Measurements from ENCODE around the gene INPP5E.

The INPP5E gene

DNA sequence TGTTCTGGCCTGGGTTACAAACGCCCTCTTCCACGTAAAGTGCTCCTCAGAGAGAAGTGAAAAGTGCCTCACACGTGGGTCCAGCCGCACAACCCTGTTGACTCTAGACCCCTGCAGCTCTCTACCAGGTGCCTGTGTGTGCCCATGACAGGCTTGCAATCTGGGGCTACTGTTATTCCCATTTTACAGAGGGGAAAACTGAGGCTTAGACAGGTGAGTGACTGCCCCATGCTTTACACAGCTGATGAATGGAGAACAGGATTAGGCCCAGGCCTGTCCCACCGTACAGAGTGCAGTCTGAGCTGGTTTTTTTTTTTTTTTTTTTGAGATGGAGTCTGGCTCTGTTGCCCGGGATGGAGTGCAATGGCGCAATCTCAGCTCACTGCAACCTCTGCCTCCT lies 6.2 kb upstream of the INPP5E start:
- TF ChIP-seq, protein P1, sequence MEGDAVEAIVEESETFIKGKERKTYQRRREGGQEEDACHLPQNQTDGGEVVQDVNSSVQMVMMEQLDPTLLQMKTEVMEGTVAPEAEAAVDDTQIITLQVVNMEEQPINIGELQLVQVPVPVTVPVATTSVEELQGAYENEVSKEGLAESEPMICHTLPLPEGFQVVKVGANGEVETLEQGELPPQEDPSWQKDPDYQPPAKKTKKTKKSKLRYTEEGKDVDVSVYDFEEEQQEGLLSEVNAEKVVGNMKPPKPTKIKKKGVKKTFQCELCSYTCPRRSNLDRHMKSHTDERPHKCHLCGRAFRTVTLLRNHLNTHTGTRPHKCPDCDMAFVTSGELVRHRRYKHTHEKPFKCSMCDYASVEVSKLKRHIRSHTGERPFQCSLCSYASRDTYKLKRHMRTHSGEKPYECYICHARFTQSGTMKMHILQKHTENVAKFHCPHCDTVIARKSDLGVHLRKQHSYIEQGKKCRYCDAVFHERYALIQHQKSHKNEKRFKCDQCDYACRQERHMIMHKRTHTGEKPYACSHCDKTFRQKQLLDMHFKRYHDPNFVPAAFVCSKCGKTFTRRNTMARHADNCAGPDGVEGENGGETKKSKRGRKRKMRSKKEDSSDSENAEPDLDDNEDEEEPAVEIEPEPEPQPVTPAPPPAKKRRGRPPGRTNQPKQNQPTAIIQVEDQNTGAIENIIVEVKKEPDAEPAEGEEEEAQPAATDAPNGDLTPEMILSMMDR (IDR thresholded peaks at IDR 0.05; ENCODE audit: control insufficient read depth, extremely low read depth, insufficient read depth), result no peak
- no peak overlapping the region for H3K4me3 ChIP-seq (ENCODE audit: low read depth, low read length)
- DNase-seq (ENCODE audit: low read depth), result no peak

- DNase-seq (ENCODE audit: low read depth), result no peak
- no peak overlapping the region for H3K4me3 ChIP-seq (ENCODE audit: low read depth, low read length)
- TF ChIP-seq, protein P1 (IDR thresholded peaks at IDR 0.05; ENCODE audit: control insufficient read depth, extremely low read depth, insufficient read depth), result no peak
Observed at GRCh38 chr9:136444102-136444501, 4.5 kb upstream of the INPP5E start.

DNA sequence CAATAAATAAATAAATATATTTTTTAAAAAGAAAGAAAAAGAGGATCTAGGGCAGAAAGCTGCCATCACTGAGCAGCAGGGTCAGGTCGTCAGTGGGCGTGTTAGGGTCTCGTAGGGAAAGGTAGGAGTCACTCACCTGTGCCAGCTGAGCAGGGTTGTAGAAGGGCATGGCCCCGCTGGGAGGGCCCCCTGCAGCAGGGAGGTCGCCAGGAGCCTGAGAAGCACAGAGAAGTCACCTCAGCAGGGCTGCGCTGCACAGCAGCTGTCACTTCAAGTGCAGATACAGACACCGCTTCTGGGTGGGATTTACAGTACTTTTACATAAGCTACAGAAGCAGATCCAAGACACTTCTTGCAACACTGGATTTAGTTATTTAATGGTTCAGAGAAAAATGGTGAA lies 4.0 kb upstream of the INPP5E start:
- H3K4me3 ChIP-seq (ENCODE audit: low read depth, low read length), result no peak overlapping the region
- TF ChIP-seq, protein P1 (IDR thresholded peaks at IDR 0.05; ENCODE audit: control insufficient read depth, extremely low read depth, insufficient read depth), result no peak
- no peak for DNase-seq (ENCODE audit: low read depth)

DNA sequence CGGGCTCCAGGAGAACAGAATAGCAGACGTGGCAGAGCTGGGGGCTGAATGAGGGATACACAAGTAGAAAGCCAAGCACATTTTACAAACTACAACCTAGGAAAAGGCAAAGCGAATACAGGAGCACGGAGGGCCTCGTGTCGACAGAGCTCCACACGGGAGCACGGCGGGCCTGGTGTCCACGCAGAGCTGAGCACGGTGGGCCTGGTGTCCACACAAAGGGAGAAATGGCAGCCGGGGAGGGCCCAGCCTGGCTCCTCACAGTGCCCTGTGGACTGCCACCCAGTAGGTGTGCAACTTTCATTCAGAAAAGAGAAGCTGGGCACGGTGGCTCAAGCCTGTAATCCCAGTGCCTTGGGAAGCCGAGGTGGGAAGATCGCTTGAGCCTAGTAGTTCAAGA lies 3.4 kb upstream of the INPP5E start:
- no peak overlapping the region for H3K4me3 ChIP-seq (ENCODE audit: low read depth, low read length)
- DNase-seq (ENCODE audit: low read depth), result no peak
- TF ChIP-seq, protein P1 (IDR thresholded peaks at IDR 0.05; ENCODE audit: control insufficient read depth, extremely low read depth, insufficient read depth), result no peak

GRCh38 chr9:136442265-136442664 lies 2.6 kb upstream of the INPP5E start:
- no peak for DNase-seq (ENCODE audit: low read depth)
- TF ChIP-seq, protein P1 (IDR thresholded peaks at IDR 0.05; ENCODE audit: control insufficient read depth, extremely low read depth, insufficient read depth), result no peak
- H3K4me3 ChIP-seq (ENCODE audit: low read depth, low read length), result no peak overlapping the region

DNA sequence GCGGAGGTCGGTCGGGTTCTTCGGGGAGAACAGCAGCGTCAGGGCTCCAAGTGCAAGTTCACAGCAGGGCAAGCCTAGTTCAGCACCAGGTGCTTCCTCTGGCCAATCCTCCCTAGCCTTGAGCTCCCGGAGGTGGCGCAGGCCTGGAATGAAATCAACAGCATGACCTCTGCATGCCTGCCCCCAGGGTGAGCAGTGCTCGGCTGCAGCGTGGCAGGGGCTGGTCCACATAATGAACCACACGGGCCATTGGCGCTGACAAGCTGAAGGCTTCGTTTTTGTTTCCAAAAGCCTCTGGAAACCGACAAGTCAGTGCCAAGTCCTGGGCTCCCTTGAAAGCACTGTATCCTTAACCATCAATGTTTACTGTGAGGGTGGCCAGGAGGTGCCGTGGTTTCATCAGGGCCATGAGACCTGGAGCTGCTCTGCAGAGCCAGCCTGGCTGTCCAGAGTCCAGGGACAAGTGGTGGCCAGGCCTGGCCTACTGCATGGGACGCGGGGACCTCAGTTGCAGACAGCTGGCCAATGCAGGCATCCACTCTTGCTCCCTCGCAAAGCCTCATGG lies 2.1 kb upstream of the INPP5E start:
- DNase-seq (ENCODE audit: low read depth), result no peak
- no peak overlapping the region for H3K4me3 ChIP-seq (ENCODE audit: low read depth, low read length)
- TF ChIP-seq, protein P1 (IDR thresholded peaks at IDR 0.05; ENCODE audit: control insufficient read depth, extremely low read depth, insufficient read depth), result no peak

- no peak for DNase-seq (ENCODE audit: low read depth)
Observed at GRCh38 chr9:136441191-136441680, 1.6 kb upstream of the INPP5E start.

More at GRCh38 chr9:136441191-136441680, 1.6 kb upstream of the INPP5E start:
- no peak overlapping the region for H3K4me3 ChIP-seq (ENCODE audit: low read depth, low read length)
- TF ChIP-seq, protein P1 (IDR thresholded peaks at IDR 0.05; ENCODE audit: control insufficient read depth, extremely low read depth, insufficient read depth), result no peak

All from LNCaP clone FGC (cell line).